Choroid plexus epithelial cell (primary cell): ENCODE measurements around the gene MST1.

Experiments
- DNase-seq: peaks from one replicate; pipeline ENCODE4 v3.0.0-alpha.2; 2010; ENCODE audit warnings: low read depth
- H3K4me3 ChIP-seq: 2 replicates; pipeline ENCODE4 v1.5.1; 2011; ENCODE audit warnings: low read depth, mild to moderate bottlenecking, control low read depth, low read length, moderate library complexity
- TF ChIP-seq, protein P1 (sequence below): conservative IDR thresholded peaks from 2 replicates; pipeline ENCODE4 v1.5.1; 2011; ENCODE audit warnings: low read depth, mild to moderate bottlenecking, control low read depth, inconsistent platforms, low read length, moderate library complexity

MST1 gene

DNA sequence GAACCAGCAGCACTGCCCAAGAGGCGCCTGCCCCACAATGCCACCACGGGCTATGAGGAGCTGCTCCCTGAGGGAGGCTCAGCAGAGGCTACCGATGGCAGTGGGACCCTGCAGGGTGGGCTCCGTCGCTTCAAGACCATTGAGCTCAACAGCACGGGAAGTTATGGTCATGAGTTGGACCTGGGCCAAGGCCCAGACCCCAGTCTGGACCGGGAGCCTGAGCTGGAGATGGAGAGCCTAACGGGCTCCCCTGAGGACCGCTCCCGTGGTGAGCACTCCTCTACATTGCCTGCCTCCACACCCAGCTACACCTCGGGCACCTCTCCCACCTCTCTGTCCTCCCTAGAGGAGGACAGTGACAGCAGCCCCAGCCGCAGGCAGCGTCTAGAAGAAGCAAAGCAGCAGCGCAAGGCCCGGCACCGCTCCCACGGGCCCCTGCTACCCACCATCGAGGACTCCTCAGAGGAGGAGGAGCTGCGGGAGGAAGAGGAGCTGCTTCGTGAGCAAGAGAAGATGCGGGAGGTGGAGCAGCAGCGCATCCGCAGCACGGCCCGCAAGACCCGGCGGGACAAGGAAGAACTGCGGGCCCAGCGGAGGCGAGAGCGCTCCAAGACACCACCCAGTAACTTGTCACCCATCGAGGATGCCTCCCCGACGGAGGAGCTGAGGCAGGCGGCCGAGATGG lies 36.9 kb downstream of the MST1 start:
- no peak for DNase-seq
- TF ChIP-seq, protein P1, sequence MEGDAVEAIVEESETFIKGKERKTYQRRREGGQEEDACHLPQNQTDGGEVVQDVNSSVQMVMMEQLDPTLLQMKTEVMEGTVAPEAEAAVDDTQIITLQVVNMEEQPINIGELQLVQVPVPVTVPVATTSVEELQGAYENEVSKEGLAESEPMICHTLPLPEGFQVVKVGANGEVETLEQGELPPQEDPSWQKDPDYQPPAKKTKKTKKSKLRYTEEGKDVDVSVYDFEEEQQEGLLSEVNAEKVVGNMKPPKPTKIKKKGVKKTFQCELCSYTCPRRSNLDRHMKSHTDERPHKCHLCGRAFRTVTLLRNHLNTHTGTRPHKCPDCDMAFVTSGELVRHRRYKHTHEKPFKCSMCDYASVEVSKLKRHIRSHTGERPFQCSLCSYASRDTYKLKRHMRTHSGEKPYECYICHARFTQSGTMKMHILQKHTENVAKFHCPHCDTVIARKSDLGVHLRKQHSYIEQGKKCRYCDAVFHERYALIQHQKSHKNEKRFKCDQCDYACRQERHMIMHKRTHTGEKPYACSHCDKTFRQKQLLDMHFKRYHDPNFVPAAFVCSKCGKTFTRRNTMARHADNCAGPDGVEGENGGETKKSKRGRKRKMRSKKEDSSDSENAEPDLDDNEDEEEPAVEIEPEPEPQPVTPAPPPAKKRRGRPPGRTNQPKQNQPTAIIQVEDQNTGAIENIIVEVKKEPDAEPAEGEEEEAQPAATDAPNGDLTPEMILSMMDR = no peak
- no peak overlapping the region for H3K4me3 ChIP-seq

DNA sequence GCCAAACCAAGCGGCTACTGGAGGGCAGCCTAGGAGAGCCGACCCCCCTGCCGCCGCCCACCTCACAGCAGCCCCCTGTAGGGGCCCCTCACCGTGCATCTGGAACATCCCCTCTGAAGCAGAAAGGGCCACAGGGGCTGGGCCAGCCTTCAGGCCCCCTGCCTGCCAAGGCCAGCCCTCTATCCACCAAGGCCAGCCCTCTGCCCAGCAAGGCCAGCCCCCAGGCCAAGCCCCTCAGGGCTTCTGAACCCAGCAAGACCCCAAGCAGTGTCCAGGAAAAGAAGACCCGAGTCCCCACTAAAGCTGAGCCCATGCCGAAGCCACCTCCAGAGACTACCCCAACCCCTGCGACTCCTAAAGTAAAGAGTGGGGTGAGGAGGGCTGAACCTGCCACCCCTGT lies 38.6 kb downstream of the MST1 start:
- no peak overlapping the region for H3K4me3 ChIP-seq
- no peak for DNase-seq
- TF ChIP-seq, protein P1 = no peak

DNA sequence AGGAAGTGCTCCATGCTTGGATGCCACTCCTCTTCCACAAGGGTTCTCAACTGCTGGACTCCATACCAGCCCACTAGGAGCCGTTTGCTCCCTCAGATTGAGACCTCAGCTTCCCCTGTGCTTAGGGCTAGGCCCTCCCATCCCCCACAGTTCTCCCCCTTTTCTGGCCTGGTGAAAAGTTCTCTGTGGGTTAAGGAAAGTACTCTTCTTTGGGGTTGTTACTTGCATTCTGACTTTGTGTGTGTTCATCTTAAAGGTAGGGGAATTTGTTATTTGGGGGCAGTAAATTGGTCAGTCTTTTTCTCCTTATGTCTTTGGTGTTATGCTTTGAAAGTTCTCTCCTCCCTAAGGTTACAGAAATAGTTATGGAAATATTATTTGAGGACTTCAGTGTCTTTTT lies 39.1 kb downstream of the MST1 start:
- TF ChIP-seq, protein P1 = no peak
- DNase-seq = no peak
- H3K4me3 ChIP-seq = no peak overlapping the region

DNA sequence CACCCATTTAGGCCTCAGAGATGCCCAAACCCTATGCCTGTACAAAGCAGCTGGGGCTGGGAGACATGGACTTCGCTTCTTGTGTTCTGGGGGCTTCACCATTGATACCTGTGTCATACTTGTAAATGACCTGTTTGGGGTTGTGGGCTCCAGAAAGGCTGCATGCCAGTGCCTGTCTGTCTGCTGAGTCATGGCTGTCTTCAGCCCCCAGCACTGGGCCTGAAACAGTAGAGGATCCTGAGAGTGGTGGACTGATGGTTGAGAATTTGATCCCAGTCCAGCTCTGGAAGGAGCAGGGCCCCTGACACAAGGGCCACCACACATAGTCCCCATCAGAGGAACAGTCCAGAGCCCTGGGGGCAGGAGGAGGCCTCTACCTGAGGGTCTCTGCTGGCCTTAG lies 39.7 kb downstream of the MST1 start:
- no peak overlapping the region for H3K4me3 ChIP-seq
- no peak for DNase-seq
- TF ChIP-seq, protein P1 = no peak

DNA sequence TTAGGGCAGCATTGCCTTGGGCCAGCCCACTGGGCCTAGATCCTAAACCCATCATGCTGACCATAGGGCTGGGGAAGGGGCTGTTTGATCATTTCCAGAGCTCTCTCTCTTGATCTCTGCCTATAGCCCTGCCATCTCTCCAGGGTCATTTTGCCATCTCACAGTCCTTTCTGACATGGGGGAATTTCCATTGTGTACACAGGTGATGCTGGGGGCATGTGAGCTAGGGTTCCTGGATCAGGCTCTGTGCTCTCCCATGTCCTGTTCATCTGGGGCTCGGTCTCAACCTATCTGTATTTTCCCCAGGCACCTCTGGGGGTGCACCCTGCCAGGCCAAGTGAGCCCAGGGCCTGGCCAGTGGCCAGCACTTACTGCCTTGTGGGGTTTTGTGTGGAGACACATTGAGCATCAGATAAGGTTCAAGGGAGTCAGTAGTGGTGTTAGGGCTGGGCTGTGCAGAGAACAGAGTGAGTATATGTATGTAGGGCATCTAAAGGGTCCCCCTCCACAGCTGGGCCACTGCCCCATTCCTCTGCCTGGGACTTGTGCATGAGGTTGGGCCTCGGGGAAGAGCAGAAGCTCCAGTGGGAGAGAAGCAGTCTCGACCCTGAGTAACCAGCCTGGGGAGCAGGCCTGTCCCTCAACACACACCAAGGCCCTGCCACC lies 40.8 kb downstream of the MST1 start:
- no peak overlapping the region for H3K4me3 ChIP-seq
- TF ChIP-seq, protein P1 = no peak
- no peak for DNase-seq

DNA sequence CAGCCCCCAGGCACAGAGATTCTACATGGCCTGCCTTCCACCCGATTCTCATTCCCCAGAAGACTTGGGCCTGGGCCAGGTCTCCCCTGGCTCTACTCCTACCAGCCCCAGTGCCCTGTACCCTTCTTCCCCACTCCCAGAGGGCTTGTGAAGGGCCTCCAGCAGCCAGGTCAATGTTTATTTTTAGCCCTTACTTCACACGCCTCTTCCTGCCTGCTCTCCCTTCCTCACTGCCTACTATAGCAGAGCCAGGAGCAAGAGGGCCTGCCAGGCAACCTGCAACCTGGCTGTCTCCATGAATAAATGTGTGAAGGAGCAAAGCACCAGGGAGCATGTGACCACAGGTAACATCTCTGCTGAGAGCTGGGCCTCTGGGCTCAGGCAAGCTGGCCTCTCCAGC lies 41.5 kb downstream of the MST1 start:
- no peak overlapping the region for H3K4me3 ChIP-seq
- TF ChIP-seq, protein P1 = no peak
- DNase-seq = peak; percentile 30

DNA sequence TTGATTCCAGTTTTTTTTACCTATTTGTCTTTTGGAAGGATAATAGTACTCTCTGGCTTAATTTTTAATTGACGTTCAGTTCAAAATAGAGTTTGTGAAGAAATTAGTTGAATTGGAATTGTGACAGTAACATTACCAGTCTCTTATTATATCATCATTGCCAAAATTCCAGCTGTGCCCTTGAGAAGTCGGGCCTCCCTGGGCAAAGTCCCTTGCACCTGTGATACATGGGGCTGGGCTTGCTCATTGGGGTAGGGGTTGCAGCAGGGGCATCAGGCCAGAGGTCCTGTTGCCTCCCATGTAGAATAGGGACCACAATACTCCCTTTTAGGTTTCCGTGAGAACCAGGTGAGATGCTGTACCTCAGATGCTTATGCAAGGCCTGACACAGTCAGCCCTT lies 43.0 kb downstream of the MST1 start:
- no peak for DNase-seq
- TF ChIP-seq, protein P1 = no peak
- no peak overlapping the region for H3K4me3 ChIP-seq
